ENCODE data around the gene LAMTOR4.

GRCh38 chr7:100163871-100164270, 15.2 kb downstream of the LAMTOR4 start:
- no peak for TF ChIP-seq EZH2 (IDR thresholded peaks at IDR 0.05; ENCODE audit: low read length, unreplicated experiment)
- TF ChIP-seq CTCF (conservative IDR thresholded peaks at IDR 0.05; ENCODE audit: low read depth, low read length), result no peak
